Fibroblast of pulmonary artery (primary cell): ENCODE data around the gene ATG4A.

Experiments used
- DNase-seq: peaks from one replicate; pipeline ENCODE4 v3.0.0-alpha.2; 2010; ENCODE audit warnings: low read depth
- H3K4me3 ChIP-seq: replicated peaks from 2 replicates; pipeline ENCODE4 v1.5.1; 2011; ENCODE audit warnings: low read depth, mild to moderate bottlenecking, control low read depth, low read length, moderate library complexity
- TF ChIP-seq, protein P1 (sequence below): IDR thresholded peaks from 2 replicates; pipeline ENCODE4 v1.5.1; 2011; ENCODE audit warnings: mild to moderate bottlenecking, control low read depth, low read length, inconsistent platforms; ENCODE audit errors: missing control alignments

The ATG4A gene

DNA sequence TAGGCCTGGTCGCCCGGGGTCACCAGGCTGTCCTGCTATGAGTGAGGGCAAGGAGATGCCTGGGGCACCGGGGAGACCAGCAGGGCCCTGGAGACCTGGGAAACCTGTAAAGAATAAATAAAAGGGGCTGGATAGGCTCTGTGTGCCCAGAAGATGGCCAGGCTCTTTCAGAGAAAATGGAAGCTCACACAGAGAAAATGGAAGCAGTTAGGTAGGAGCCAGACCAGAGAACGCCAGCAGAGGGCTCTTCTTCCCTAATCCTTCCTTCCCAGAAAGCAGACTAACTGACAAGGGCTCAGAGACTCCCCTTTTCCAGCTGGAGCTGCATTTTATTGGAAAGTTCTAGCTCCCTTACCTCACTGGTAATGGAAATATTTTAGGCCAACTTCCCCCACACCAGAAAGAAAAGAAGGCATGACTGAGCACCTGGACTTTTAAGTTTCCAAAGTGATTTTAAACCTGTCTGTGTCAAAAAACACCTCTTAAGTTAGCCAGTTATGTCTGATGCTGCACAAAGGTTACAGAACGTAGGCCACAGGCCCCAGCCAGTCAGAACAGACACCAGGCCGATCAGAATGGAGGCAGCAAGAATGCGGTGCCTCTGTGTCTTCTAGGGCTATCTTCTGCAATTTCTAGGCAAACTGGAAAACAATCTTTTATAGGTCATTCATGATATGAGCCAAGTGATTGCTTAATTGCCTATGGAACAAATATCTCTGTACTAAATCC lies 74.0 kb downstream of the ATG4A start:
- TF ChIP-seq, protein P1, sequence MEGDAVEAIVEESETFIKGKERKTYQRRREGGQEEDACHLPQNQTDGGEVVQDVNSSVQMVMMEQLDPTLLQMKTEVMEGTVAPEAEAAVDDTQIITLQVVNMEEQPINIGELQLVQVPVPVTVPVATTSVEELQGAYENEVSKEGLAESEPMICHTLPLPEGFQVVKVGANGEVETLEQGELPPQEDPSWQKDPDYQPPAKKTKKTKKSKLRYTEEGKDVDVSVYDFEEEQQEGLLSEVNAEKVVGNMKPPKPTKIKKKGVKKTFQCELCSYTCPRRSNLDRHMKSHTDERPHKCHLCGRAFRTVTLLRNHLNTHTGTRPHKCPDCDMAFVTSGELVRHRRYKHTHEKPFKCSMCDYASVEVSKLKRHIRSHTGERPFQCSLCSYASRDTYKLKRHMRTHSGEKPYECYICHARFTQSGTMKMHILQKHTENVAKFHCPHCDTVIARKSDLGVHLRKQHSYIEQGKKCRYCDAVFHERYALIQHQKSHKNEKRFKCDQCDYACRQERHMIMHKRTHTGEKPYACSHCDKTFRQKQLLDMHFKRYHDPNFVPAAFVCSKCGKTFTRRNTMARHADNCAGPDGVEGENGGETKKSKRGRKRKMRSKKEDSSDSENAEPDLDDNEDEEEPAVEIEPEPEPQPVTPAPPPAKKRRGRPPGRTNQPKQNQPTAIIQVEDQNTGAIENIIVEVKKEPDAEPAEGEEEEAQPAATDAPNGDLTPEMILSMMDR: peak; percentile 59
- H3K4me3 ChIP-seq: no peak overlapping the region
- peak; percentile 72 for DNase-seq

DNA sequence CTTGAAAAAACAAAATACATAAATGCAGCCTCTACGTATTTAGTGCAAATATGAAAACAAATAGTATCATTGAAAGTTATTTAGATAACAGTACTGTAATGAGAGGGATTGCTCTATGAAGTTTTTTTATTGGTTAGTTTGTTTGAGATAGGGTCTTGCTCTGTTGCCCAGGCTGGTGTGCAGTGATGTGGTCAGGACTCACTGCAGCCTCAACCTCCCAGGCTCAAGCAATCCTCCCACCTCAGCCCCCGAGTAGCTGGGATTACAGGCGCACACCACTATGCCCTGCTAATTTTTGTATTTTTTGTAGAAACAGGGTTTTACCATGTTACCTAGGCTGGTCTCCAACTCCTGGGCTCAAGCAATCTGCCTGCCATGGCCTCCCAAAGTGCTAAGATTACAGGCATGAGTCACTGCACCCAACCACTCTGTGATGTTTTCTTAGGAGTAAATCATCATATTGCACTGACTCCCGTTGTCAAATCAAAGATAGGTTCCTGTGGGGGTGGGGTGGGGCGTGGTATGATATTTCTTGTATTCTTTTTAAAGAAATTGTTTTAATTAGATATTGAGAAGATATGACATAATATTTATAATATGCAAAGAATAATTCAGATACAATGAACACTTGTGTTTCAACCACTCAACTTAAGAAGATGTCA lies 75.8 kb downstream of the ATG4A start:
- TF ChIP-seq, protein P1: no peak
- H3K4me3 ChIP-seq: no peak overlapping the region
- peak; percentile 67 for DNase-seq

DNA sequence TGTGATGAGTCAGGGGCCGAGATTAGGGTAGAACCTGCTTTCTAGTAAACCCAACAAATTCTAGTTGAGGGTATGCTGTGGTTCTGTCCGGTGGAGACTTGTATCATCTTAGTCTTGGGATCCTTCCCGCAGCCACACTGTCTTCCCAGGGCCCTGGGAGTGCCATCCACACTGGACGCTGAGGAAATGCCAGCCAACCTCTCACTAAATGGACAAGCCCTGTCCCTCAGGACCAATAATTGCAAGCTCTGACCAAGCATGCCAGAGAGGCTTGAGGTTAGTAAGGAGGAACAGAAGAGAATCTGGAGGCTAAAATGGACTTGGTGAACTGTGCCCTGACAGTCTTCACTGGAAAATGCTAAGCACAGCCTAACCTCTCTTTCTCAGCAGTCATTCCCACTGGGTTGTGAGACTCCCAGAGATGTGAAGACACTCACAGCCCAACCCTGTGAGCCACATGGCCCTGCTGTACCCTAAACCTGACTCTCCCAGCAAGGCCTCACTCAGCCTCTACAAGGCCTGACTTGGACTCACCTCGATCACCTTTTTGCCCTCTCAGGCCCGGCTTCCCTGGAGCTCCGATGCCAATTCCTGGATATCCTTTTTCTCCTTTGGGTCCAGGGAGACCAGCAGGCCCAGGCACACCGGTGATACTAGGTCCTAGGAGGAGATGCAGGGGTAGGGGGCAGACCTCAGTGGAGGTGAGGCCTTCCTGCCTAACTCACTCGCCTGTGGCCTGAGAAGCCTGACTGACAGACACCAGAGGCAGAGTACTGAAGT lies 77.6 kb downstream of the ATG4A start:
- DNase-seq: no peak
- TF ChIP-seq, protein P1: no peak
- H3K4me3 ChIP-seq: no peak overlapping the region

DNA sequence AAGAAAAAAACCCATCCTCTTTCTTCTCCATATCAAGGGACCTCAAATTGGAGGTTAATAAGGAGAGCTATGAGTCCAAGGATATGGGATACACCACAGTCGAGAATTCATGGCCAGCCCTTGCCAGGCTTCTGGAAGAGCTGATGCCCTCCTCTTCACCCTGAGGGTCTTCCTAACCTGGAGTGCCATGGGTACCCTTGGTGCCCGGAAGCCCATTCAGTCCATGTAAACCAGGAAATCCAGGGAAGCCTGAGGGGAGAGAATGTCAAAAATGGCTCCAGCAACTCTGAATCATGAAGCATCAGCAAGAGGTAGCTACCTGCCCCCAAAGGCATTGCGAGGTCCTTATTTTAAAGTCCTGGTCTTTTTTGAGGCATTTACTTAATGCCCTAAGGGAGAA lies 78.2 kb downstream of the ATG4A start:
- no peak for DNase-seq
- TF ChIP-seq, protein P1: no peak
- no peak overlapping the region for H3K4me3 ChIP-seq

DNA sequence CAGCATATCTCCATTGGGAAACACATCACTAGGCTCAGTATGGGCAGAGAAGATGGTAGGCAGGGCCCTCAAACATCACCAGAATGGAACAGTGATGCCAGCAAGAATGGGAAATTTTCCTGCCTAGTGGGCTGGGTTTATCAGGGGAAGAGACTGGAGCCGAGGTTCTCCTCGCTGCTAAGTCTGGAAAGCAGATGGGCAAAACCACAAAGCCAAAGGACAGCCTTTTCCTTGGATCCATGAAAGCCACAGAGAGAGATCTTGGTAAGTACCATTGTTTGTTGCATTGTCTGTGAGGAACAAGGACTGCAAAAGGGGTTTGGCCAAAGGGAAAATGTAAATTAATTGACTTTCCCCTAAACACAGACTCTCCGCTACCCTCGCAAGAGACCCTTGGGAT lies 80.1 kb downstream of the ATG4A start:
- no peak for DNase-seq
- TF ChIP-seq, protein P1: no peak
- H3K4me3 ChIP-seq: no peak overlapping the region

DNA sequence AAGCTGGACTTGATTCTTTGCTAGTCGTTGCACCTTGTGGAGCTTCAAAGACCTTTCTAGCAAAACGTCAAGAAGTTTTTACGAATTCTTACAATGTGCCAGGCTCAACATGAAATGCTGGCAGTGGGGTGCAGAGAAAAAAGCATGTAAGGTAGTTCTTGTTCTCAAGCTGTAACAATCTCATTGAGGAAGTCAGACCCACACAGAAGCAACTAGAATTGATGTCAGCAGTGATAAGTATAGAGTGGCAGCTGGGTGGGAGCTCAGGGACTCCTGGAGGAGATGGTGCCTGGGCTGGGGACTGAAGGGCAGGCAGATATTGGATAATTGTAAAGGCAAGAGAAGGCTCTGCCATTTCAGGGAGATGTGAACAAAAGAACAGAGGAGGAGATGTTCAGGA lies 82.3 kb downstream of the ATG4A start:
- no peak for DNase-seq
- TF ChIP-seq, protein P1: no peak
- H3K4me3 ChIP-seq: no peak overlapping the region
